Transverse colon (tissue), 4 donors: ENCODE data around the gene PPP4R3B. TPM values are rescaled to one million over a fixed set of nuclear protein-coding genes. Genes with fewer than 3 reads are reported as not detected.

Source experiments
- DNase-seq: peaks from one replicate; pipeline ENCODE4 v3.0.0-alpha.2; 2019
- H3K27ac ChIP-seq, 4 donors: fragments of 200-600 bp; sonication (generic); 2 replicates each; pipeline ENCODE4 v1.5.1; 2016 to 2018; ENCODE audit warnings: inconsistent platforms in 4 of 4
- H3K27me3 ChIP-seq: fragments of 200-600 bp; sonication (generic); 2 replicates; pipeline ENCODE4 v1.5.1; 2017; ENCODE audit warnings: inconsistent platforms
- H3K36me3 ChIP-seq, 4 donors: fragments of 200-600 bp; sonication (generic); 2 replicates each; pipeline ENCODE4 v1.5.1; 2017 to 2019; ENCODE audit warnings: inconsistent platforms in 4 of 4
- H3K4me1 ChIP-seq, 4 donors: fragments of 200-600 bp; sonication (generic); 2 replicates each; pipeline ENCODE4 v1.5.1; 2017 to 2020; ENCODE audit warnings: inconsistent platforms in 4 of 4
- H3K4me3 ChIP-seq, 4 donors: fragments of 200-600 bp; sonication (generic); 1 replicate in 1 of 4; 2 replicates in 3 of 4; pipeline versions ENCODE4 v1.5.1 to v1.6.1; 2017 to 2019; ENCODE audit warnings: inconsistent platforms in 4 of 4
- H3K9me3 ChIP-seq, 2 donors: fragments of 200-600 bp; sonication (generic); 2 replicates each; pipeline ENCODE4 v1.5.1; 2017 to 2019; ENCODE audit warnings: inconsistent platforms in 2 of 2
- EP300 ChIP-seq: sonication (generic); formaldehyde crosslinking; IDR thresholded peaks from one replicate; pipeline ENCODE4 v1.6.1; 2017; ENCODE audit warnings: antibody characterized with exemption, low read depth
- POLR2A ChIP-seq: fragments of 450-650 bp; IDR thresholded peaks from one replicate; pipeline ENCODE4 v1.6.1; 2016; ENCODE audit warnings: antibody characterized with exemption, mild to moderate bottlenecking, moderate library complexity
- POLR2AphosphoS5 ChIP-seq, 3 donors: sonication (generic); formaldehyde crosslinking; IDR thresholded peaks; one replicate each; pipeline ENCODE4 v1.6.1; 2016; ENCODE audit warnings: antibody characterized with exemption in 3 of 3
- WGBS, 2 donors: methylation state at CpG; one replicate each; pipeline ENCODE4 v1.1.5; 2018; ENCODE audit warnings: low coverage in 1 of 2; 5-methylcytosine and 5-hydroxymethylcytosine counted together
- in situ Hi-C, 4 donors: fragments of 200-750 bp; cut with MboI; loops; one replicate each; pipeline versions ENCODE4 v1.15.0 to v1.15.1; 2017; ENCODE audit warnings: low sequenced_read_pairs in 3 of 4, low pct_ligation_motif_present in 1 of 4, low pct_unique_long_range_greater_than_20kb in 1 of 4
- intact Hi-C: fragments of 100-400 bp; cut with DNase I; formaldehyde crosslinking; loops from one replicate; pipeline ENCODE4 v1.15.1; 2023; ENCODE audit warnings: low total_unique reads
- total RNA-seq, 4 donors: library from RNA; depleted of rRNA; stranded (reverse); fragments of >200 nt; gene quantifications; one replicate each; pipeline ENCODE4 v1.1.0, GENCODE V29; 2016
- TF ChIP-seq, protein P1 (sequence below), 5 experiments: fragments of 200-600 bp in 3 of 5; fragments of 450-650 bp in 2 of 5; sonication (generic) in 3 of 5; IDR thresholded peaks; 1 replicate in 2 of 5; 2 replicates in 3 of 5; pipeline ENCODE4 v1.5.1; 2016 to 2017; ENCODE audit warnings: antibody characterized with exemption in 5 of 5, inconsistent platforms in 3 of 5, mild to moderate bottlenecking in 2 of 5, moderate library complexity in 1 of 5

PPP4R3B gene
- total RNA-seq, 4 donors from 2014 or later = 59.5 to 79.7 (median 69.8) TPM

DNA sequence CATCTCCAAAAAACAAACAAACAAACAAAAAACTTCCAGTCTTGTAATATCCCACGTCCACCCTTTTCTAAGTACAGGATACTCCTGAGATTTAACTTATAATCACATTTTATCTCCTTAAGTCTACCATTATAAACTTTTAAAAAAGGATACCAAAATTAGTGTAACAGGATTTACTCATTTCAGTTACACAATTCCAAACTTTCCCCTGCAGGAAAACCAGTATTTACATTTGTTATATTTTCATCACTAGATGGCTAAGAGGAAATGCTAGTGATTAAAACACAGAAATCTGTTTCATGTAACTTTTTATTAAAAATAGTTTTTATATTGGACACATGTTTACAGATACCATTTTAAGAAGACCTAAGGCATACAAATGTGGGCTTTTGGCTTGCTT lies 70.4 kb downstream of the PPP4R3B start:
- peaks cover 0 to 3% (median 0%) of the 10 kb centered on the region in 4 donors for H3K4me1 ChIP-seq
- in situ Hi-C loops (no loop called here), intact Hi-C loops (no loop called here)
- H3K27ac ChIP-seq = no peak overlapping the region
- no peaks in the 10 kb centered on the region for H3K27me3 ChIP-seq
- no peaks in the 10 kb centered on the region for H3K9me3 ChIP-seq
- no peak for TF ChIP-seq POLR2AphosphoS5 (IDR thresholded peaks at IDR 0.05)
- TF ChIP-seq POLR2A = no peak
- TF ChIP-seq EP300 = no peak
- TF ChIP-seq, protein P1, sequence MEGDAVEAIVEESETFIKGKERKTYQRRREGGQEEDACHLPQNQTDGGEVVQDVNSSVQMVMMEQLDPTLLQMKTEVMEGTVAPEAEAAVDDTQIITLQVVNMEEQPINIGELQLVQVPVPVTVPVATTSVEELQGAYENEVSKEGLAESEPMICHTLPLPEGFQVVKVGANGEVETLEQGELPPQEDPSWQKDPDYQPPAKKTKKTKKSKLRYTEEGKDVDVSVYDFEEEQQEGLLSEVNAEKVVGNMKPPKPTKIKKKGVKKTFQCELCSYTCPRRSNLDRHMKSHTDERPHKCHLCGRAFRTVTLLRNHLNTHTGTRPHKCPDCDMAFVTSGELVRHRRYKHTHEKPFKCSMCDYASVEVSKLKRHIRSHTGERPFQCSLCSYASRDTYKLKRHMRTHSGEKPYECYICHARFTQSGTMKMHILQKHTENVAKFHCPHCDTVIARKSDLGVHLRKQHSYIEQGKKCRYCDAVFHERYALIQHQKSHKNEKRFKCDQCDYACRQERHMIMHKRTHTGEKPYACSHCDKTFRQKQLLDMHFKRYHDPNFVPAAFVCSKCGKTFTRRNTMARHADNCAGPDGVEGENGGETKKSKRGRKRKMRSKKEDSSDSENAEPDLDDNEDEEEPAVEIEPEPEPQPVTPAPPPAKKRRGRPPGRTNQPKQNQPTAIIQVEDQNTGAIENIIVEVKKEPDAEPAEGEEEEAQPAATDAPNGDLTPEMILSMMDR (IDR thresholded peaks at IDR 0.05) = no peak
- peaks cover 0 to 37% (median 5%) of the 10 kb centered on the region in 4 donors for H3K36me3 ChIP-seq
- H3K4me3 ChIP-seq = no peak overlapping the region
- no peak for DNase-seq
- WGBS, 2 donors = 80 to 92% methylated on average over 1 of the region's 1 CpG

- Histone ChIP-seq H3K27me3 (no peaks in the 10 kb centered on the region), H3K4me1 (no peaks in the 10 kb centered on the region), H3K9me3 (no peaks in the 10 kb centered on the region), H3K27ac (no peak overlapping the region), H3K36me3 (peaks cover 0 to 19% (median 2%) of the 10 kb centered on the region in 4 donors), H3K4me3 (no peak overlapping the region)
- intact Hi-C loops = no loop called here
- WGBS, 2 donors = 89 to 90% methylated on average over 6 of the region's 6 CpGs
- in situ Hi-C loops = no loop called here
- TF ChIP-seq POLR2AphosphoS5 (IDR thresholded peaks at IDR 0.05) = no peak
- TF ChIP-seq EP300 = no peak
- TF ChIP-seq POLR2A = no peak
- TF ChIP-seq, protein P1 (IDR thresholded peaks at IDR 0.05) = no peak
- no peak for DNase-seq
Measured at GRCh38 chr2:55530539-55531081, 86.8 kb downstream of the PPP4R3B start.

DNA sequence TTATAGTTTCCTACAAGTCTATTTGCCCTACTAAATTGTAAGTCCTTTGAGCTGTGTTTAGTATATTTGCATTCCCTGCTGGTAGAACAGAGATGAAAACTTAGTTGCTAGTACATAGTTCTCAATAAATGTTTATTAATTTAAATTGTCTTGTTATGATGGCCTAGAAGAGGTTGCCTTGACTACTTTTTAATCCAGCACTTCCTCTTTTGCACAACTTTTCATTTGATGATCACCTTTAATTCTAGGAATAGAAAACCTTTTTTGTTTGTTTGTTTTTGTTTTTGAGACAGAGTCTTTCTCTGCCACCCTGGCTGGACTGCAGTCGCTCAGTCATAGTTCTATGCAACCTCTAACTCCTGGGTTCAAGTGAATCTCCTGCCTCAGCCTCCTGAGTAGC lies 91.2 kb downstream of the PPP4R3B start:
- H3K36me3 ChIP-seq = peaks cover 0 to 15% (median 2%) of the 10 kb centered on the region in 4 donors
- intact Hi-C loops (no loop called here), in situ Hi-C loops (no loop called here)
- WGBS, 2 donors = 100% methylated on average over 1 of the region's 1 CpG
- TF ChIP-seq POLR2A (no peak), EP300 (no peak), POLR2AphosphoS5 (IDR thresholded peaks at IDR 0.05) (no peak)
- TF ChIP-seq, protein P1 (IDR thresholded peaks at IDR 0.05) = no peak
- no peak for DNase-seq
- H3K4me3 ChIP-seq = no peak overlapping the region
- no peaks in the 10 kb centered on the region for H3K27me3 ChIP-seq
- H3K4me1 ChIP-seq = peaks cover 0 to 1% (median 0%) of the 10 kb centered on the region in 4 donors
- no peaks in the 10 kb centered on the region for H3K9me3 ChIP-seq
- H3K27ac ChIP-seq = no peak overlapping the region

GRCh38 chr2:55524884-55525437 lies 92.5 kb downstream of the PPP4R3B start:
- intact Hi-C loops (no loop called here), in situ Hi-C loops (no loop called here)
- DNase-seq = no peak
- no peak for TF ChIP-seq EP300
- no peak for TF ChIP-seq POLR2AphosphoS5 (IDR thresholded peaks at IDR 0.05)
- TF ChIP-seq, protein P1 (IDR thresholded peaks at IDR 0.05) = no peak
- TF ChIP-seq POLR2A = no peak
- no peaks in the 10 kb centered on the region for H3K9me3 ChIP-seq
- H3K4me1 ChIP-seq = peaks cover 0 to 10% (median 7%) of the 10 kb centered on the region in 4 donors
- H3K27ac ChIP-seq = no peak overlapping the region
- H3K4me3 ChIP-seq = no peak overlapping the region
- 93 to 99% methylated on average over 5 of the region's 5 CpGs for WGBS, 2 donors
- H3K27me3 ChIP-seq = no peaks in the 10 kb centered on the region
- peaks cover 0 to 10% (median 2%) of the 10 kb centered on the region in 4 donors for H3K36me3 ChIP-seq
